CD4-positive, alpha-beta T cell treated with Interleukin-6 at 100 ng/mL for 8 hours (primary cell): ENCODE measurements around the gene SH3BGRL2.

Source experiments
- DNase-seq: peaks from one replicate; pipeline ENCODE4 v3.0.0-alpha.2; 2020; ENCODE audit warnings: mixed read lengths, low spot score

Gene SH3BGRL2

GRCh38 chr6:79630883-79631692 is at the start of gene SH3BGRL2:
TSS of gene SH3BGRL2 (plus strand) at chr6:79631329. CDS start at chr6:79631462, 133 bp downstream.
- DNase-seq, result no peak

GRCh38 chr6:79584332-79584731 is 46.8 kb upstream of the SH3BGRL2 start:
- no peak for DNase-seq

- DNase-seq, result no peak
These were observed 44.6 kb upstream of the SH3BGRL2 start for GRCh38 chr6:79586548-79586947.

- DNase-seq, result no peak
These were observed 41.4 kb upstream of the SH3BGRL2 start for GRCh38 chr6:79589701-79590100.

- DNase-seq, result no peak
These were observed 34.0 kb upstream of the SH3BGRL2 start for GRCh38 chr6:79597155-79597554.

- no peak for DNase-seq
These were observed 33.1 kb upstream of the SH3BGRL2 start for GRCh38 chr6:79598012-79598411.

GRCh38 chr6:79599725-79600259 is 31.3 kb upstream of the SH3BGRL2 start:
- no peak for DNase-seq

- no peak for DNase-seq
These were observed 30.8 kb upstream of the SH3BGRL2 start for GRCh38 chr6:79600313-79600712.

GRCh38 chr6:79600812-79601609 is 30.1 kb upstream of the SH3BGRL2 start:
- DNase-seq, result no peak

GRCh38 chr6:79602859-79603258 is 28.3 kb upstream of the SH3BGRL2 start:
- no peak for DNase-seq

- no peak for DNase-seq
These were observed 26.5 kb upstream of the SH3BGRL2 start for GRCh38 chr6:79604583-79605037.

- DNase-seq, result no peak
These were observed 26.1 kb upstream of the SH3BGRL2 start for GRCh38 chr6:79605061-79605460.

- DNase-seq, result no peak
These were observed 25.0 kb upstream of the SH3BGRL2 start for GRCh38 chr6:79605968-79606764.

- no peak for DNase-seq
These were observed 24.1 kb upstream of the SH3BGRL2 start for GRCh38 chr6:79607000-79607399.

GRCh38 chr6:79608334-79609224 is 22.6 kb upstream of the SH3BGRL2 start:
- DNase-seq, result no peak

- DNase-seq, result no peak
These were observed 21.9 kb upstream of the SH3BGRL2 start for GRCh38 chr6:79609225-79609595.

- no peak for DNase-seq
These were observed 20.7 kb upstream of the SH3BGRL2 start for GRCh38 chr6:79610306-79611009.

- no peak for DNase-seq
These were observed 18.7 kb upstream of the SH3BGRL2 start for GRCh38 chr6:79612457-79612856.

GRCh38 chr6:79612918-79613317 is 18.2 kb upstream of the SH3BGRL2 start:
- DNase-seq, result no peak

- DNase-seq, result no peak
These were observed 17.2 kb upstream of the SH3BGRL2 start for GRCh38 chr6:79613912-79614311.
